ENCODE data around the gene IFRD2. TPM values are rescaled to one million over a fixed set of nuclear protein-coding genes. Genes with fewer than 3 reads are reported as not detected.
"Not testable (repeated sequence)": the region's sequence is repeated elsewhere in the genome, so short reads cannot be mapped to it uniquely, and the experiment has no call there.

The IFRD2 gene
- total RNA-seq, 2 donors from 2014 or later = 59.2 to 139 TPM

GRCh38 chr3:50272911-50273688 is 19.1 kb downstream of the IFRD2 start:
- Mint-ChIP-seq H3K4me3 (peak overlapping the region; percentile 71), H3K36me3 (ENCODE audit: low read depth) (no peaks in the 10 kb centered on the region), H3K27me3 (peaks cover 21% of the 10 kb centered on the region), H3K27ac (peak overlapping the region; percentile 77), H3K9me3 (no peaks in the 10 kb centered on the region), H3K4me1 (peaks cover 9% of the 10 kb centered on the region)
- peak; percentile 97 for ATAC-seq (replicated peaks)

DNA sequence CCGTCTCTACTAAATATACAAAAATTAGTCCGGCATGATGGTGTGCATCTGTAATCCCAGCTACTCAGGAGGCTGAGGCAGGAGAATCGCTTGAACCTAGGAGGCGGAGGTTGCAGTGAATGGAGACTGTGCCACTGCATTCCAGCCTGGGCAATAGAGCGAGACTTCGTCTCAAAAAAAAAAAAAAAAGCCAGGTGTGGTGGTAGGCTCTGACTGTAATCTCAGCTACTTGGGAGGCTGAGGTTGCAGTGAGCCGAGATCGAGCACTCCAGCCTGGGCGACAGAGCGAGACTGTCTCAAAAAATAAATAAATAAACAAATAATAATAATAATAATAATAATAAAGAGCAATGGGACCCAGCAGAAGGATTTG is 19.7 kb downstream of the IFRD2 start:
- peak overlapping the region; percentile 77 for H3K27ac Mint-ChIP-seq
- not testable (repeated sequence) for H3K9me3 Mint-ChIP-seq; H3K4me1 Mint-ChIP-seq; H3K36me3 Mint-ChIP-seq (ENCODE audit: low read depth)
- peak; percentile 1 for ATAC-seq (replicated peaks)
- H3K4me3 Mint-ChIP-seq = peak overlapping the region; percentile 71
- H3K27me3 Mint-ChIP-seq = peaks cover 21% of the 10 kb centered on the region

DNA sequence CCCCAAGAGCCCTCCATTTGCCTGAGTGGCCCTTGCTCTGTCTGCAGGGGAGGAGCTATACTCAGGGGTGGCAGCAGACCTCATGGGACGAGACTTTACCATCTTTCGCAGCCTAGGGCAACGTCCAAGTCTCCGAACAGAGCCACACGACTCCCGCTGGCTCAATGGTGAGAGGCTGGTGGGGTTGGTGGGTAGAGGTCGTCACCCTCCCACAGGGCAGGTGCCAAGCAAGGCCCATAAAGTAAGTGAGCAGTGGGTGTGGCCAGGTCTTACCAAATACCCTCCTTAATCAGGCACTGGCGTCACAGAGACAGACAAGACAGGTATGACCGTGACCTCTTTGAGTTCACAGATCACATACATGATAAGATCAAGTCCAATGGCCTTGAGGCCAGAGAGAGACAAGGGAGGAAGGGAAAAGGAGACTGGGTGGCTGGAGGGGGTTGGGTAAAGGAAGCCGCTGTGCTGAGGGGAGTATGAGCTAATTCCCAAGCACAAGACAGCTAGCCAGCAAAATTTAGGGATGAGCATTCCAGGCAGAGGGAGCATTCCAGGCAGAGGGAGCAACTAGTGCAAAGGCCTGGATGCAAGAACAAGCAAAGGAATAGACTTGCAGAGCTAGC is 20.8 kb downstream of the IFRD2 start:
- no peak for ATAC-seq (replicated peaks)
- Mint-ChIP-seq H3K4me3 (no peak overlapping the region), H3K27me3 (peaks cover 21% of the 10 kb centered on the region), H3K36me3 (ENCODE audit: low read depth) (no peaks in the 10 kb centered on the region), H3K9me3 (no peaks in the 10 kb centered on the region), H3K27ac (peak overlapping the region; percentile 37), H3K4me1 (peaks cover 9% of the 10 kb centered on the region)

DNA sequence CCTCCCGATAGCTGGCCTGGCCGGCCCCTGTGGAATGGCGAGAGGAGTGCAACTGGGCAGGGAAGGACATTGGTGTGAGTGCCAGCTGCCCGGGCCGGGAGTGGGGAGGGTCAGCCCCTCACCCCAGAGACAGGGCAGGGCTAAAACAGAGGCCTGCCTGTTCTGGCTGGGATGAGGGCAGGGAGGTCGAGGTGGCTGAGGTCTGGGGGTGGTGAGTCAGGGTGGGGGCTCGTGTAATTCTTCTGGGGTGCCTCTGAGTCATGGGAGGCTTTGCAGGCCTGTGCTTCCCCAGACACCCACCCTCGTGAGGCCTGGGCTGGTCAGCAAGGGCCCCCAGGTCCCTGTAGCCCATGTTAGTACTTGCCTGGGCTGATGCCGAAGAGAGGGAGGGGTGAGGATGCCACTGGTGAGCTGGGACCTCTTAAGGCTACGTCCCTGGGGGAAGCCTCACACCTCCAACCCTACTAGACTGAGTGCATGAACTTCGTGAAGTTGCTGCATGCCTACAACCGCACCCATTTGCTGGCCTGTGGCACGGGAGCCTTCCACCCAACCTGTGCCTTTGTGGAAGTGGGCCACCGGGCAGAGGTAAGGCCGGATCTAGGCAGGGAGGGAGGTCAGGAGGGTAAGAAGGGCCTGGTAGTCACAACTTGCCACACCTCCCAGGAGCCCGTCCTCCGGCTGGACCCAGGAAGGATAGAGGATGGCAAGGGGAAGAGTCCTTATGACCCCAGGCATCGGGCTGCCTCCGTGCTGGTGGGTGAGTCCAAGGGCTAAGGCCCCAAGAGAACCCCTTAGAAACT is 21.6 kb downstream of the IFRD2 start:
- H3K4me1 Mint-ChIP-seq = peaks cover 9% of the 10 kb centered on the region
- H3K27me3 Mint-ChIP-seq = peaks cover 17% of the 10 kb centered on the region
- no peaks in the 10 kb centered on the region for H3K9me3 Mint-ChIP-seq
- no peak for ATAC-seq (replicated peaks)
- no peak overlapping the region for H3K27ac Mint-ChIP-seq
- H3K4me3 Mint-ChIP-seq = no peak overlapping the region
- H3K36me3 Mint-ChIP-seq (ENCODE audit: low read depth) = no peaks in the 10 kb centered on the region

- no peaks in the 10 kb centered on the region for H3K36me3 Mint-ChIP-seq (ENCODE audit: low read depth)
- no peaks in the 10 kb centered on the region for H3K9me3 Mint-ChIP-seq
- no peak for ATAC-seq (replicated peaks)
- H3K27ac Mint-ChIP-seq = no peak overlapping the region
- H3K4me3 Mint-ChIP-seq = no peak overlapping the region
- H3K27me3 Mint-ChIP-seq = peaks cover 12% of the 10 kb centered on the region
- H3K4me1 Mint-ChIP-seq = peaks cover 9% of the 10 kb centered on the region
Measured at GRCh38 chr3:50269977-50270413, 22.2 kb downstream of the IFRD2 start.

GRCh38 chr3:50269460-50269859 is 22.8 kb downstream of the IFRD2 start:
- Mint-ChIP-seq H3K9me3 (no peaks in the 10 kb centered on the region), H3K4me1 (peaks cover 8% of the 10 kb centered on the region), H3K4me3 (no peak overlapping the region), H3K27me3 (peaks cover 9% of the 10 kb centered on the region), H3K27ac (no peak overlapping the region), H3K36me3 (ENCODE audit: low read depth) (no peaks in the 10 kb centered on the region)
- ATAC-seq (replicated peaks) = no peak

DNA sequence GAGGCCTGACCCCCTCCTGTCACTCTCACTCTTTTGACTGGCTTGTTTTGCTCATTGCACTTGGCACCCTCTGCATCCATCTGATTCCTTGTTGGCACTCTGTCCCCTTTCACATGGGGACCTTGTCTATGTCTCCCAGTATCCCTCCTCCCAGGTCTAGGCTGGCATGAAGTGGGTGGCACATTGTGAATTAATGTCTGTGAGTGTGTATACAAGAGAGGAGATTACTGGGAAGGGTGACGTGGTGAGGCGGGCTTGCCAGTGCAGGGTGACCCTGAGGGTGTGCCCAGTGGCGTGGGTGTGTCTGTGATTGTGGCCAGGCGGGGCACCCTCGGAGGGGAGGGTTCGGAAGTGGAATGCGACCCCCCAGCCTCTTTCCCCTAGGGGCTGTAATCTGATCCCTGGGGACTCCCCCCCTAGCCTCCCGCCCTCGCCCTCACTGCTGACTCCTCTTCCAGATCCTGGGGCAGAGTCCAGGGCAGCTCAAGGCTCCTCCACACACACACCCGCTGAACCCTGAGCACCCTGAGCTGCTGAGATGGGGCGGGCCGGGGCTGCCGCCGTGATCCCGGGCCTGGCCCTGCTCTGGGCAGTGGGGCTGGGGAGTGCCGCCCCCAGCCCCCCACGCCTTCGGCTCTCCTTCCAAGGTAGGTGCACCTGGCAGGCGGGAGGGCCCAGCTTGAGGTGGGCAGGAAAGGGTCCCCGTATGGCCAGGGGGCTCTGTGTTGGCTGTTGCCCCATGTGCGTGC is 23.4 kb downstream of the IFRD2 start, which contains the start of gene SEMA3B:
SEMA3B (plus strand) TSS at position 445 of the 749 bp plus-strand sequence; CDS start at position 539, 94 bp downstream.
- ATAC-seq (replicated peaks) = no peak
- Mint-ChIP-seq H3K36me3 (ENCODE audit: low read depth) (no peaks in the 10 kb centered on the region), H3K4me3 (no peak within 1 kb of the TSS), H3K27ac (no peak within 1 kb of the TSS), H3K4me1 (peaks cover 4% of the 10 kb centered on the region), H3K27me3 (peaks cover 3% of the 10 kb centered on the region), H3K9me3 (no peaks in the 10 kb centered on the region)

DNA sequence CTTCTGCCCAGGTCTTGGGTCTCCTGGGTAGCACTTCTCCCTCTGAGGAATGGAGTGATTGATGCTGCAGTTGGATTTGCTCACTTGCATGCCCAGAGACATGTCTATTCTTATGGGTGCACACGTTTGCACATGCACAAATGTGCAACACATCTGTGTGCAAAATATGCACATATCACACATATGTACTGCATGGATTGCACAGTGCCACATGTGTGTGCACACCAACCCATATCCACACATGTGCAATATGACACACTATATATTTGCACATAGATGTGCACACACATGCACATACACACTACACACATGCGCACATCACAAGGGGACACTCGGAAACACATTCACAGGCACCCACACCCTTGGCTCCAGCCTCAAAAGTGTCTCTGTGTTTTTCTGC is 24.0 kb downstream of the IFRD2 start:
- H3K36me3 Mint-ChIP-seq (ENCODE audit: low read depth) = no peaks in the 10 kb centered on the region
- no peak overlapping the region for H3K4me3 Mint-ChIP-seq
- ATAC-seq (replicated peaks) = no peak

DNA sequence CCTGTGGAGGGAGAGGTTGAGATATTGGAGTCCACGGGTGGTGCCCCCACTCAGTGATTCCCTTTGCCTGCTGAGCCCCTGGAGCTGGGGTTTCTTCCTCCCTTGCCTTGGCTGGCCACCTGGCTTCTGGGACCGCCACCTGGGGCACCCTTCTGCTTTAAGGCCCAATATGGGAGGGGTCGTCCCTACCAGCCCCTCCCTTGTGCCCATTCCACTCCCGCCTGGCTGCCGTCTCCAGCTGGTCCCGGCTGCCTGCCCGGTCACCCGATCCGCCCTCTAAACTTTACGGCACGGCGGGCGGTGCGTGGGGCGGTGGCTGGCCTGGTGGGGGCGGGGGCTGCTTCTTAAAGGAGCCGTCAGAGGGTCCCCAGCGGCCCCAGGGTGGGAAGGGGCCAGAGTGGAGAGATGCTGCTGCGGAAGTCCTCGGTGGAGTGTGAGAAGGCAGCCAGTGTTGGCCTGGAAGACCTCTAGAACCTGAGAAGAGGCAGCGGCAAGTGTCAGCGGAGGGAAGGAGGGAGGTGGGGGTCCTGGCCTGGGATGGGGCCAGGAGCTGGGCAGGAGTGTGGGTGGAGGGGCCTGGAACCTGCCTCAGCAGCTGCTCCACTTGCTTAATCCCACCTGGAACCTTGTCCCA is 24.8 kb downstream of the IFRD2 start:
- no peaks in the 10 kb centered on the region for H3K36me3 Mint-ChIP-seq (ENCODE audit: low read depth)
- no peaks in the 10 kb centered on the region for H3K9me3 Mint-ChIP-seq
- H3K27me3 Mint-ChIP-seq = no peaks in the 10 kb centered on the region
- H3K27ac Mint-ChIP-seq = no peak overlapping the region
- H3K4me3 Mint-ChIP-seq = no peak overlapping the region
- H3K4me1 Mint-ChIP-seq = no peaks in the 10 kb centered on the region
- no peak for ATAC-seq (replicated peaks)

More for the DNA sequence above, 24.0 kb downstream of the IFRD2 start:
- Mint-ChIP-seq H3K4me1 (peaks cover 4% of the 10 kb centered on the region), H3K27ac (no peak overlapping the region), H3K9me3 (no peaks in the 10 kb centered on the region), H3K27me3 (peaks cover 3% of the 10 kb centered on the region)

- Mint-ChIP-seq H3K9me3 (no peaks in the 10 kb centered on the region), H3K27me3 (no peaks in the 10 kb centered on the region), H3K27ac (no peak overlapping the region), H3K4me1 (no peaks in the 10 kb centered on the region), H3K4me3 (no peak overlapping the region), H3K36me3 (ENCODE audit: low read depth) (no peaks in the 10 kb centered on the region)
- no peak for ATAC-seq (replicated peaks)
Measured at GRCh38 chr3:50266836-50267235, 25.4 kb downstream of the IFRD2 start.

DNA sequence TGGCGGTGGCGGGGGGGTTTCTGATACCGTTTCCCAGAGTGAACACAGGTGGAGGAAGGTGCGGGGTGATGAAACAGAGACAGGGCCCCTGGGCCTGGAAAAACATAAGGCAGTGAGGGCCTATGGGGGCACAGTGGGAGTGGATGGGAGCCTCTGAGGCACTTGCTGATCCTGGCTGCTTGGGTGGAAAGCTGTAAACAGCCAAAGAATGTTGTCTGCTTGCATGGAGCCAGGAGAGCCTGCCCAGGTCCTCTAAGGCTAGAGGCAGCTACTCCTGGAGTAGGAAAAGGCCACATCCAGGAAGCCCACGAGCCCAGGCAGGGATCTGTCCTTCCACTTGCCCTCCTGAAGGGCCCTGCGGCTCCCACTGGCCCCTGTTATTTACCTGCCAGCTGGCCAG is 26.2 kb downstream of the IFRD2 start:
- Mint-ChIP-seq H3K27me3 (no peaks in the 10 kb centered on the region), H3K4me3 (no peak overlapping the region), H3K4me1 (no peaks in the 10 kb centered on the region), H3K36me3 (ENCODE audit: low read depth) (no peaks in the 10 kb centered on the region), H3K27ac (no peak overlapping the region), H3K9me3 (no peaks in the 10 kb centered on the region)
- ATAC-seq (replicated peaks) = no peak

GRCh38 chr3:50265571-50265970 is 26.7 kb downstream of the IFRD2 start:
- Mint-ChIP-seq H3K27me3 (no peaks in the 10 kb centered on the region), H3K9me3 (no peaks in the 10 kb centered on the region), H3K27ac (no peak overlapping the region), H3K36me3 (ENCODE audit: low read depth) (no peaks in the 10 kb centered on the region), H3K4me1 (no peaks in the 10 kb centered on the region), H3K4me3 (no peak overlapping the region)
- ATAC-seq (replicated peaks) = no peak

GRCh38 chr3:50264964-50265485 is 27.2 kb downstream of the IFRD2 start:
- Mint-ChIP-seq H3K27me3 (no peaks in the 10 kb centered on the region), H3K9me3 (no peaks in the 10 kb centered on the region), H3K4me3 (no peak overlapping the region), H3K36me3 (ENCODE audit: low read depth) (no peaks in the 10 kb centered on the region), H3K4me1 (no peaks in the 10 kb centered on the region), H3K27ac (no peak overlapping the region)
- ATAC-seq (replicated peaks) = no peak

Data from activated T-helper 17 cell treated with anti-CD3 and anti-CD28 coated beads, Interleukin-2, amount 50 U/mL, for 72 hours (primary cell).